Endodermal cell (in vitro differentiated cells): ENCODE results near the gene SYT13. TPM values are rescaled to one million over a fixed set of nuclear protein-coding genes. Genes with fewer than 3 reads are reported as not detected.

ENCODE experiments used
- DNase-seq: peaks from one replicate; pipeline ENCODE4 v3.0.0-alpha.2; 2017
- H3K27ac ChIP-seq: 2 replicates; pipeline ENCODE4 v1.5.1; 2013; ENCODE audit warnings: mild to moderate bottlenecking, low read depth, low read length, moderate library complexity
- H3K27me3 ChIP-seq: 2 replicates; pipeline ENCODE4 v1.6.1; 2013; ENCODE audit warnings: mild to moderate bottlenecking, low read length, moderate library complexity; ENCODE audit not compliant: insufficient read depth, control insufficient read depth, poor library complexity, severe bottlenecking
- H3K36me3 ChIP-seq: 2 replicates; pipeline ENCODE4 v1.7.0; 2013; ENCODE audit warnings: mild to moderate bottlenecking, low read length, moderate library complexity; ENCODE audit not compliant: control insufficient read depth, insufficient read depth
- H3K4me1 ChIP-seq: one replicate; pipeline ENCODE4 v1.7.0; 2013; ENCODE audit warnings: low read length; ENCODE audit not compliant: control insufficient read depth, insufficient read depth
- H3K4me3 ChIP-seq: 2 replicates; pipeline ENCODE4 v1.5.1; 2013; ENCODE audit warnings: mild to moderate bottlenecking, low read length, moderate library complexity
- H3K9ac ChIP-seq: 2 replicates; pipeline ENCODE4 v1.6.1; 2013; ENCODE audit warnings: mild to moderate bottlenecking, low read length, moderate library complexity; ENCODE audit not compliant: poor library complexity, severe bottlenecking; ENCODE audit errors: extremely low read depth
- H3K9me3 ChIP-seq: 2 replicates; pipeline ENCODE4 v1.6.1; 2013; ENCODE audit warnings: mild to moderate bottlenecking, low read length, moderate library complexity; ENCODE audit not compliant: control insufficient read depth
- H3K27ac Mint-ChIP-seq: 2 replicates; pipeline ENCODE4 v1.8.0; 2020; ENCODE audit warnings: mixed read lengths
- H3K27me3 Mint-ChIP-seq: 2 replicates; pipeline ENCODE4 v1.8.0; 2021; ENCODE audit warnings: mild to moderate bottlenecking, mixed read lengths; ENCODE audit not compliant: insufficient read depth
- H3K36me3 Mint-ChIP-seq: 2 replicates; pipeline ENCODE4 v1.8.0; 2020; ENCODE audit warnings: low read depth, mixed read lengths
- H3K4me1 Mint-ChIP-seq: 2 replicates; pipeline ENCODE4 v1.8.0; 2020; ENCODE audit warnings: mixed read lengths
- H3K4me3 Mint-ChIP-seq: 2 replicates; pipeline ENCODE4 v1.8.0; 2020; ENCODE audit warnings: mild to moderate bottlenecking, moderate library complexity, mixed read lengths
- H3K9me3 Mint-ChIP-seq: 2 replicates; pipeline ENCODE4 v1.8.0; 2020; ENCODE audit warnings: mild to moderate bottlenecking, mixed read lengths
- WGBS, 2 experiments: methylation state at CpG; one replicate each; pipeline versions ENCODE4 v1.1.5 to v1.1.7; 2013; ENCODE audit warnings: missing lambda C conversion rate in 2 of 2, mixed read lengths in 1 of 2; ENCODE audit not compliant: insufficient coverage in 1 of 2, insufficient read length in 1 of 2; 5-methylcytosine and 5-hydroxymethylcytosine counted together
- total RNA-seq, 2 donors: library from RNA; stranded (reverse); fragmentation: NEBNext Ultra II Directional in 1 of 2; extraction: Animal tissue kit (Norgen Biotek cat#: 25700) in 1 of 2; gene quantifications; 2 replicates in 1 of 2; 3 replicates in 1 of 2; pipeline ENCODE4 v1.2.1, GENCODE V29; 2021
- TF ChIP-seq, protein P1 (sequence below): fragments of 200-600 bp; sonication (generic); conservative IDR thresholded peaks from 2 replicates; pipeline ENCODE4 v1.5.0; 2021; ENCODE audit warnings: antibody characterized with exemption, mild to moderate bottlenecking

SYT13 gene
- total RNA-seq, 2 donors from 2014 or later: 3.2 to 9.3 TPM

DNA sequence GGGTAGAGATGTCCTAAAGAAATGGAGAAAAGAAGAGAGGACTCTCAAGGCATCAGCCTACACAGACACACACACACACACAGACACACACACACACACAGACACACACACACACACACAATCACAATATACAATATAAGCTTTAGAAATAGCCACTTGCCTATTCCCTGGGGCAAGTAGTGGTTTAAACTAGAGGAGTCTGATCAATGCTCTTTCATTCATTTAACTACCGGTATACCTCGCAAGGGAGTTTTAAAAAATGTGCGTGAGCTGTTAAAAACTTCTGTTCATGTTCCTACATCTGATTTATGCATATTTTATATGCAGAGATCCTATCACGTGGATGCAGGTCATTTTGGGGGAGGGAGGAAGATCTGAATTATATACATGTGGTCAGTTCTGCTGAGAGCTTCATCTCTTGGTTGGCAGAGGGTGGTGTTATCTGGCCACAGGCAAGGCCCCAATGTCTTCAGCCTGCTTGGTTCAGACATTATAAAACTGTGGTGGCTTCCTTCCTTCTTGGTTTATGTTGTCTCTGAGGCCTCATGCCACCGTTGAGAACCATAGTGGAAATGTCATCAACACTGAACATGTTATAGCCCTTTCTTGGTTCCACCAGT lies 56.6 kb downstream of the SYT13 start:
- TF ChIP-seq, protein P1, sequence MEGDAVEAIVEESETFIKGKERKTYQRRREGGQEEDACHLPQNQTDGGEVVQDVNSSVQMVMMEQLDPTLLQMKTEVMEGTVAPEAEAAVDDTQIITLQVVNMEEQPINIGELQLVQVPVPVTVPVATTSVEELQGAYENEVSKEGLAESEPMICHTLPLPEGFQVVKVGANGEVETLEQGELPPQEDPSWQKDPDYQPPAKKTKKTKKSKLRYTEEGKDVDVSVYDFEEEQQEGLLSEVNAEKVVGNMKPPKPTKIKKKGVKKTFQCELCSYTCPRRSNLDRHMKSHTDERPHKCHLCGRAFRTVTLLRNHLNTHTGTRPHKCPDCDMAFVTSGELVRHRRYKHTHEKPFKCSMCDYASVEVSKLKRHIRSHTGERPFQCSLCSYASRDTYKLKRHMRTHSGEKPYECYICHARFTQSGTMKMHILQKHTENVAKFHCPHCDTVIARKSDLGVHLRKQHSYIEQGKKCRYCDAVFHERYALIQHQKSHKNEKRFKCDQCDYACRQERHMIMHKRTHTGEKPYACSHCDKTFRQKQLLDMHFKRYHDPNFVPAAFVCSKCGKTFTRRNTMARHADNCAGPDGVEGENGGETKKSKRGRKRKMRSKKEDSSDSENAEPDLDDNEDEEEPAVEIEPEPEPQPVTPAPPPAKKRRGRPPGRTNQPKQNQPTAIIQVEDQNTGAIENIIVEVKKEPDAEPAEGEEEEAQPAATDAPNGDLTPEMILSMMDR: no peak
- no peak overlapping the region for H3K9ac ChIP-seq
- Mint-ChIP-seq H3K4me1 (no peaks in the 10 kb centered on the region), H3K4me3 (no peak overlapping the region), H3K27me3 (no peaks in the 10 kb centered on the region), H3K9me3 (no peaks in the 10 kb centered on the region), H3K36me3 (peaks cover 34% of the 10 kb centered on the region), H3K27ac (no peak overlapping the region)
- H3K36me3 ChIP-seq: peaks cover 4% of the 10 kb centered on the region
- no peak for DNase-seq
- no peaks in the 10 kb centered on the region for H3K27me3 ChIP-seq
- no peak overlapping the region for H3K27ac ChIP-seq
- no peaks in the 10 kb centered on the region for H3K9me3 ChIP-seq
- 88 to 100% methylated on average over 3 to 5 of the region's 5 CpGs for WGBS, 2 experiments
- H3K4me3 ChIP-seq: no peak overlapping the region
- no peaks in the 10 kb centered on the region for H3K4me1 ChIP-seq

DNA sequence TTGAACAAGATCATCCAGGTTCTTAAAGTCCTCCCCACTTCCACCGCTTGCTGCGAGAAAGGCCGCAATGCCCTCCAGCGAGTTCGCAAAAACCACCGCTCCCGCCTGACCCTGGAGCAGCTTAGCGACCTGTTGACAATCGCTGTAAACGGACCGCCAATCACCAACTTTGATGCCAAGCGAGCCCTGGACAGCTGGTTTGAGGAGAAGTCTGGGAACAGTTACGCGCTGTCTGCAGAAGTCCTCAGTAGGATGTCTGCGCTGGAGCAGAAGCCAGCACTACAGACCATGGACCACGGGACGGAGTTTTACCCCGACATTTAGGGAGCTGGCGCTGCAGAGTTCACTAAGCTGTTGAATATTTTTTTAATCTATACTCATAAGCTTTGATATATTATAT lies 58.3 kb downstream of the SYT13 start:
- peaks cover 4% of the 10 kb centered on the region for H3K36me3 ChIP-seq
- 96 to 98% methylated on average over 14 to 18 of the region's 19 CpGs for WGBS, 2 experiments
- Mint-ChIP-seq H3K27me3 (no peaks in the 10 kb centered on the region), H3K9me3 (no peaks in the 10 kb centered on the region), H3K36me3 (peaks cover 46% of the 10 kb centered on the region), H3K27ac (no peak overlapping the region), H3K4me1 (no peaks in the 10 kb centered on the region), H3K4me3 (no peak overlapping the region)
- no peak overlapping the region for H3K4me3 ChIP-seq
- H3K9ac ChIP-seq: no peak overlapping the region
- no peaks in the 10 kb centered on the region for H3K27me3 ChIP-seq
- DNase-seq: no peak
- TF ChIP-seq, protein P1: no peak
- no peaks in the 10 kb centered on the region for H3K4me1 ChIP-seq
- H3K9me3 ChIP-seq: no peaks in the 10 kb centered on the region
- H3K27ac ChIP-seq: no peak overlapping the region

DNA sequence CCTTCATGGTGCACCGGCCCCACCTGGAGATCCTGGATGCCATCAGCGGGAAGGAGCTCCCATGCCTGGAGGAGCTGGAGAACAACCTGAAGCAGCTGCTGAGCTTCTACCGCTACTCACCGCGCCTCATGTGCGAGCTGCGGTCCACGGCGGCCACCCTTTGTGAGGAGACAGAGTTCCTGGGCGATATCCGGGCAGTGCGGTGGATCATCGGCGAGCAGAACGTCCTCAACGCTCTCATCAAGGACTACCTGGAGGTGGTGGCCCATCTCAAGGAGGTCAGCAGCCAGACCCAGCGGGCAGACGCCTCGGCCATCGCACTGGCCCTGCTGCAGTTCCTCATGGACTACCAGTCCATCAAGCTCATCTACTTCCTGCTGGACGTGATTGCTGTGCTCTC lies 59.2 kb downstream of the SYT13 start:
- H3K36me3 Mint-ChIP-seq: peaks cover 51% of the 10 kb centered on the region
- WGBS, 2 experiments: 96% methylated on average over 17 to 21 of the region's 21 CpGs

More for the DNA sequence above, 59.2 kb downstream of the SYT13 start:
- Mint-ChIP-seq H3K9me3 (no peaks in the 10 kb centered on the region), H3K27me3 (no peaks in the 10 kb centered on the region), H3K4me3 (no peak overlapping the region), H3K27ac (no peak overlapping the region), H3K4me1 (no peaks in the 10 kb centered on the region)
- H3K9me3 ChIP-seq: no peaks in the 10 kb centered on the region
- no peaks in the 10 kb centered on the region for H3K27me3 ChIP-seq
- no peak overlapping the region for H3K9ac ChIP-seq
- no peak for DNase-seq
- H3K4me1 ChIP-seq: no peaks in the 10 kb centered on the region
- no peak overlapping the region for H3K27ac ChIP-seq
- H3K4me3 ChIP-seq: no peak overlapping the region
- peaks cover 4% of the 10 kb centered on the region for H3K36me3 ChIP-seq
- TF ChIP-seq, protein P1: no peak
